GM12892 (cell line): ENCODE measurements around the gene ZNF805.
"Not testable (repeated sequence)": the region's sequence is repeated elsewhere in the genome, so short reads cannot be mapped to it uniquely, and the experiment has no call there.

Experiments
- DNase-seq: peaks from one replicate; pipeline ENCODE4 v3.0.0; 2011; ENCODE audit not compliant: insufficient read length
- FAIRE-seq: peaks from 2 replicates; lab custom pipeline; 2011; peaks lifted over from hg19 to GRCh38; lab: Jason Lieb, UNC
- POLR2A ChIP-seq: IDR thresholded peaks from 2 replicates; pipeline ENCODE4 v1.6.1; 2011; ENCODE audit warnings: low read depth, low read length, control low read depth
- POLR2AphosphoS5 ChIP-seq: IDR thresholded peaks from 2 replicates; pipeline ENCODE4 v1.6.1; 2011; ENCODE audit warnings: low read depth, low read length, control low read depth
- TAF1 ChIP-seq: IDR thresholded peaks from 2 replicates; pipeline ENCODE4 v1.6.1; 2011; ENCODE audit warnings: low read depth, mild to moderate bottlenecking, control low read depth, low read length, borderline replicate concordance

ZNF805 gene

DNA sequence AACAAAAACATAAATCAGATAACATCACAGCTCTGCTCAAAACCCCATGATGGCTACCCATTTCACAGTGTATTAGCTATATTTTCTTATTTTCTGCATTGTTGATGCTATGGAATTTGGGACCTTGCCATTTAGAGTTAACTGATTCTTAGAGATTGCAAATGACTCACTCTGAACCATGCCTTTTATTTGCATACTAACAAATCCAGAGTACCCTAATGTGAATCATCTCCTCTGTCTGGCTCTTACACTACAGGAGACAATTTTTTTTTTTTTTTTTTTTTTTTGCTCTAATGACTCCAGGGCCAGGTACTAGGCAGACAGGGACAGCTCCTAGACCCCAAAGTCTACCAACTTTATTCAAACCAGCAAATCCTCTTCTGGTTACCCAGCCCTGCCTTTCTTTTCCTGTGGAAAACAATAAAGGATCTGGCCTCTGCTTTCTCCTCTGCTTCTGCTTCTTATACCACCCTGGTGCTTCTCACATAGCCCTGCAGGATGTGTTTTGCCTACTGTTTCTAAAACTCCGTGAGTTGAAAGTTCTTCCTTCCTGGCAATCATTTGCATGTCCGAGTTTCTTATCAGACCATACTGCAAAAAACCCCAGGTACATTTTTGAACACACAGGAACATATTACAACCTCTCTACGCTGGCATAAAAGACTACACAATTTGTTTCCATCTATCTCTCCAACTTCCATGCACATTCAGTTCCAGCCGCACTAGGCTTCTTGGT lies 29.3 kb downstream of the ZNF805 start:
- TF ChIP-seq POLR2A = no peak; the same call in 1 of the 2 replicates
- no peak for TF ChIP-seq POLR2AphosphoS5
- TF ChIP-seq TAF1 = no peak
- FAIRE-seq = peak; percentile 92
- no peak for DNase-seq

DNA sequence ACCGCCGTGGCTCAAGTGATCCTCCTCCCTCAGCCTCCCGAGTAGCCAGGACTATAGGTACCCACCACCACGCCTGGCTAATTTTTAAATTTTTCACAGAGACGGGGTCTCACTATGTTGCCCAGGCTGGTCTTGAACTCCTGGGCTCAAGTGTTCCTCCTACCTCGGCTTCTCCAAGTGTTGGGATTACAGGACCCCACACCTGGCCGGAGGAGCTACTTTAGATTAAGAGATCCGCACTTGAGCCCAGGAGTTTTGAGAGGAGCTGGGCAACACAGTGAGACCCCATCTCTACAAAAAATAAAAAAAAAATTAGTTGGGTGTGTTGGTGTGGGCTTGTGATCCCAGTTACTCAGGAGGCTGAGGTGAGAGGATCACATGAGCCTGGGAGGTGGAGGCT lies 30.8 kb downstream of the ZNF805 start:
- no peak for TF ChIP-seq POLR2A
- TF ChIP-seq TAF1 = no peak
- TF ChIP-seq POLR2AphosphoS5 = no peak
- no peak for DNase-seq
- no peak for FAIRE-seq

DNA sequence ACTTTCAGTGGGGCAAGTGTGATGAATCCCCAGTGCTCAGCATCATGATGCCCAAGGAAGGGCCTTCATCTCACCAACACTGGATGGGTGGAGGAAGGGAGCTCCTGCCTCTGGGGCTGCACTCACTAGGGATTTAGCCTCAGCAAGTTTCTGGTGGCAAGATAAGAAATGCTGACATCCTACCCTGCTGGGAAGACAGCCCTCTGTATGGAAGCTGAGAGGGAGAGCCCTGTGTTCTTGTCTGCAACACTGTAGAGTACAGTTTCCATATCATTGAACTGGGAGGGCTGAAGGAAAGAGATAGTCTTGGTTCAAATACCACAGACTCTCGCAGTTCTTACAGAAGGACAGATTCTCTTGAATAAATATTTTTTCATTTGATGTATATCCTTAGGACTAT lies 32.6 kb downstream of the ZNF805 start:
- no peak for DNase-seq
- FAIRE-seq = no peak
- TF ChIP-seq TAF1 (no peak), POLR2AphosphoS5 (no peak), POLR2A (no peak)

DNA sequence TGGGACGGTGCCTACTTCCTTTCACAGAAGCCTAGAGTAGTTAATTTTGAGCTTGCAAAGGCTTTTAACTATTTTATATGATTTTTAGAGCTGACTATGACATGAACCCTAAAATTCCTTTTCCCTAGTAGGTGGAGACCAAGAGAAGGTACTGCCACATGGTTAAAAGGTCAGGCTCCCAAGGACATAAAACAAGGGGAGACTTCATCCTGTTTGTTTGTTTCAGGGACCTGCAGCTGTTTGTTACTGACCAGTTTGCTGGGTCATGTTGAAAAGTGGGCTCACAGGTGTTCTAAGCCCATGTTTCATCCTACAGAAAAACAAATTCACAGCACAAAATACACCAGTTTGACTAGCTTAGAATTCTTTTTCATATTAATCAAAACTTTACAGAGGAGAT lies 36.0 kb downstream of the ZNF805 start:
- FAIRE-seq (no peak), DNase-seq (no peak)
- no peak for TF ChIP-seq POLR2AphosphoS5
- no peak for TF ChIP-seq TAF1
- no peak for TF ChIP-seq POLR2A

DNA sequence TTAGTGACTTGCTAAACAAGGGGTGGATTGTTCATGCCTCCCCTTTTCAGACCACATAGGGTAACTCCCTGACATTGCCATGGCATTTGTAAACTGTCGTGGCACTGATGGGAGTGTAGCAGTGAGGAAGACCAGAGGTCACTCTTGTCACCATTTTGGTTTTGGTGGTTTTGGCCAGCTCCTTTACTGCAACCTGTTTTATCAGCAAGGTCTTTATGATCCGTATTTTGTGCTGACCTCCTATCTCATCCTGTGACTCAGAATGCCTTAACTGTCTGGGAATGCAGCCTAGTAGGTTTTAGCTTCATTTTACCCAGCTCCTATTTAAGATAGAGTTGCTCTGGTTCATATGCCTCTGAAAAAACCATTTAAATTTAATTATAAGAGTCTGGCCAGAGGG lies 38.0 kb downstream of the ZNF805 start:
- not testable (repeated sequence) for FAIRE-seq, DNase-seq

DNA sequence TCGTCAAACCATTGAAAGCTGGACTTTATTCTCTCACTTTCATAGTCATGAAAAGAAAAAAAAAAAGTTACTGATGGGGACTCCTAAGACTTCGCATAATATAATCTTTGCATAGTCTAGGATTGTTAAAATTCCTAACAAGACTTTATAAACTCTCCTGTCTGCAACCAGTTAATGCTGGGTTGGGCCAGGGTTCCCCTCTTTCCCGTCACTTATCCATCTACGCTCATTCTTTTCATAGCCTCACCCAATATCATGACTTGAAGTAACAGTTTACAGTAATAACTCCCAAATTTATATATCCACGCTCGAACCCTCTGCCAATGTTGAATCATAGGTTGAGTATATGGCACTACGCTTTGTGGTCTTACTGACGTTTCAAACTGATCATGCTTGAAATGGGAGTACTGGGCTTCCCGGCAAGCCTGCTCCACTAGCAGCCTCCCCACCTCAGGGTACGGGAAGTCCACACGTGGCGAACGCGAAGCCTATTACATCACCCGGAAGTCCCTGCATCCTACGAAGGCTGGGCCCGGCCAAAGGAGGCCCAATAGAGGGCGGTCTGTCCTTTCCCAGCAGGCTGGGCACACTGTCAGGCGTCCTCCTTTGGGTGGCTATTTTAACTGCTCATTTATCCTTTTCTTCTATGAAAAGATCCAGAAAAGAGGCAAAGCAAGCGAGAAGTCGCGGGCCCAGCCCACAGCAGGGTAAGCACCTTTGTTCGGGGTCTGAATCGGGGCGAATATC lies 39.2 kb downstream of the ZNF805 start:
- no peak for FAIRE-seq
- DNase-seq = peak; percentile 78
- TF ChIP-seq POLR2A (peak; percentile 81; the same call in 1 of the 2 replicates), POLR2AphosphoS5 (peak; percentile 83), TAF1 (peak; percentile 72)

DNA sequence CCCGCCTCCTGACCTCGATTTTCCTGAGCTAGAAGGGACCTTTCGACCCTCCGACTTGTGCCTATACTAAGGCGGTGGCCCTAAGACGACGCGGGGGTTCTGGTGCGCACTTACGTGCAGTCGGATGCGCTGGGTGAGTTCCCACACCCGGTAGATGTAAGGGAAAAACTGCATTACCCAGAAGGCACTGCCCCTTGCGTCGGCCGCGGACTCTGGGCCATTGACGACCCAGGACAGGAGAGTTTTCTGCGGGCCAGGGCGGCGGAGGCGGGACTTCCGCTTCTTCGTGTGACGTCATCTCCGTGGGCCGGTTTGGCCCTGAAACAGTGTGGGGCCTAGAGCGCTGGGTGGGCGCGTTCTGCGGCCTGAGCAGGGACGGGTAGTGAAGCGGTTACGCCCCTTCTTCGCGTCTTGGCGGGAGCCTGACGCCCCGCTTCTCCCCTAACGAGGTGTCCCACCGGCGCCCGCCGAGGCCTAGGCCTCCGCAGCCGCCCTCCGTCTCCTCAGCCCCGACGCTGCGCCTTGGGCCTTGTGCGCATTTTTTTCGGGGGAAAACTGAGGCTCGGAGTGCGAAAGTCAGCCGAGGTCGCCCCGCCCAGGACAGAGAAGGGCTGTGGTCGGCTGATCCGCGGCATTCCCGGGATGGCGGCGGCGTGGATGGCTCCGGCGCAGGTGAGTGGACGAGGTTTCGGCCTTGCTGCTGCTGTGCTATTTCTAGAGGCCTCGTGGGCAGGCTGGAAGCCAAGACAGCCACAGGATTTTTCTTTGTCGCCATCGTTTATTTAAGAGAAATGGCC lies 39.9 kb downstream of the ZNF805 start, which contains the start of gene ZNF460:
TSS of gene ZNF460 (plus strand) at position 321 of the 797 bp plus-strand sequence. CDS start at position 643, 322 bp downstream.
- no peak; the same call in 1 of the 2 replicates for TF ChIP-seq TAF1
- TF ChIP-seq POLR2AphosphoS5 = peak; percentile 70
- TF ChIP-seq POLR2A = peak; percentile 70; the same call in 1 of the 2 replicates
- DNase-seq (peak; percentile 86), FAIRE-seq (peak; percentile 97)

DNA sequence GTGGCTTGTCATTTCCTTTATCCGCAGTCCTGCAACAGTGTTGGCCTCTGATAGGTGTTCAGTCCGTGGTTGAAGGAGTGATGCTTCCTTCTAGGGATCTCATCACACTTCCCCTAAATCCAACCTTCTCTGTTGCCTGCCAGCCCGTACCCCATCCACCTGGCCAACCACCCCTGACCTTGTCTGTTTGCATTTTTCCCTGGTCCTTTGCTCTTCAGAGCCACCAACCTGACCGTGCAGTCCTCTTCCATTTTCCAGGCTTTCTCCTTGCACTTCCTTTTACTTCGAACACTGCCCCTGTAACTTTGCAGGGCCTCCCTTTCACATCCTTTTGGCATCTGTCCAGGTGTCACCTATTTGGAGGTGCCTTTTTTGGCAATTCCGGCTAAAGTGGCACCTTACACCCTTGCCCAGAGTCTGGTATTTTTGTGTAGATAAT lies 40.5 kb downstream of the ZNF805 start:
- TF ChIP-seq POLR2A (no peak), POLR2AphosphoS5 (no peak), TAF1 (no peak)
- DNase-seq (no peak), FAIRE-seq (peak; percentile 60)

DNA sequence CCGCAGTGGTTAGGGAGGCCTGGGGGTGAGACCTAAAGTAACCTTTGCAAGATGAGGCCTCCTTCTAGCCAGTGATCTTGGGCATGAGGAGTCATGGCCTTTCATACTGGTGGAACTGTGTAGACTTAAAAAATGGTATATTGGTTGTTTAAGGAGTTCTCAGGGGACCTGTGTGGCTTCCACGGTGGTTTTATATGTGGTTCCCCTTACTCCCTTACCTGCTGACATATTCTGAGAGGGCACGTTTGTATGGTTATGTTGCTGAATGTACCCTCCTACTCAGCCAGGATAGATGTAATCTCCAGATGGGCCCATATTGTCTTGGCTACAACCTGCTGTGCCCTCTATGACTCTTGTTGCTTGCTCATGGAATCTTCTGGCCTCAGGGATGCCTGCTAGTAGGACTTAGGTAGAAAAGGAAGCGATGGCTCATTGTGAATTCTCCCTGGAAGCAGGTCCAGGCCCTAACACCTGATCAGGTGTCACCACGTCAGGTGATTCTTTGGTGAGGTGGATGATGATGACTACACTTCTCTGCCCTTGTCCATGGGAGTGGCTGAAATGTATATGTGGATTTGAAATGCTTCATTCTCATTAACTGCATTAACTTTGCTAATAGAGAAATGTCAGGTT lies 41.7 kb downstream of the ZNF805 start:
- FAIRE-seq (no peak), DNase-seq (no peak)
- TF ChIP-seq POLR2AphosphoS5 (no peak), POLR2A (0 out of 2 replicates have a peak, but pooled peaks have one; percentile 35)

DNA sequence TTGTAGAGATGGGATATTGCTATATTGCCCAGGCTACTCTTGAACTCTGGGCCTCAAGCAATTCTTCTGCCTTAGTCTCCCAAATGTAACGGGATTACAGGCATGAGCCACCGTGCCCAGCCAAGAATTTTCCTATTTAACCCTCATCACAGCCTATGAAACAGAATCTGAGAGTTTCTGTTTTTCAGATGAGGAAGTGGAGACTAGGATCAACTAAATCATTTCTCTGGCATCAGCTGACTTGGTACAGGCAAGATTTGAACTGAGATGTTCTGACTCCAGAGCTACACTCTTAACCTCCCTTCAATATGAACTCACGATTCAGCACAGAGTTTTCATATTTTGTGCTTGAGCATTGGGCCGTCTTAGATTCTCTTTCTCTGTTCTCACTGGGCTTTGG lies 47.9 kb downstream of the ZNF805 start:
- FAIRE-seq = no peak
- TF ChIP-seq TAF1 (no peak), POLR2AphosphoS5 (no peak), POLR2A (no peak)
- no peak for DNase-seq

DNA sequence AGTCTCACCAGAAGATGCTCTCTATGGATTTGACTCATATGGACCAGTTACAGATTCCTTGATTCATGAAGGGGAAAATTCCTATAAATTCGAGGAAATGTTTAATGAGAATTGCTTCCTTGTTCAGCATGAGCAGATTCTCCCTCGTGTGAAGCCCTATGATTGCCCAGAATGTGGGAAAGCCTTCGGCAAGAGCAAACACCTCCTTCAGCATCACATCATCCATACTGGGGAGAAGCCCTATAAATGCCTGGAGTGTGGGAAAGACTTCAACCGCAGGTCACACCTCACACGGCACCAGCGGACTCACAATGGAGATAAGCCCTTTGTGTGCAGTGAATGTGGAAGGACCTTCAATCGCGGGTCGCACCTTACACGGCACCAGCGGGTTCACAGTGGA lies 50.5 kb downstream of the ZNF805 start:
- FAIRE-seq = no peak

DNA sequence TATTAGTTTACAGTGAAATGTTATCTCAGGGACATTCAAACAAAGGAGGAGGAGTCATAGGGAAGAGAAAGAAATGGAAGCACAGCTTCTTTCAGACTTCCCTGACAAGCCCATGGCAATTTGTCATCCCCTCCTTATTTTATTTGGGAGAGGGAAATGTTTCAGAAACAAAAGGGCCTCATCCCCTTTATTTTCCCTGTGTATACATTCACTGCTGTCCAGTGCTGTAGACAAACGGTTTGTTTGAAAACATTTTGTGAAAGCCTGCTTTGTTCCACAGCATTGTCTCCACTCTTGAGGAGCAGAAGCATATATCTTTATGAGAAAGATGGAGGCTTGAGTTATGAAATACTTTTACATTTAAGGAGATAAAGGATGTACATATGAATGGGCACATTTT lies 52.1 kb downstream of the ZNF805 start:
- FAIRE-seq = no peak
- TF ChIP-seq POLR2A (no peak), TAF1 (no peak), POLR2AphosphoS5 (no peak)
- no peak for DNase-seq

More for the DNA sequence above, 50.5 kb downstream of the ZNF805 start:
- TF ChIP-seq POLR2AphosphoS5 (no peak), POLR2A (no peak), TAF1 (no peak)
- no peak for DNase-seq

DNA sequence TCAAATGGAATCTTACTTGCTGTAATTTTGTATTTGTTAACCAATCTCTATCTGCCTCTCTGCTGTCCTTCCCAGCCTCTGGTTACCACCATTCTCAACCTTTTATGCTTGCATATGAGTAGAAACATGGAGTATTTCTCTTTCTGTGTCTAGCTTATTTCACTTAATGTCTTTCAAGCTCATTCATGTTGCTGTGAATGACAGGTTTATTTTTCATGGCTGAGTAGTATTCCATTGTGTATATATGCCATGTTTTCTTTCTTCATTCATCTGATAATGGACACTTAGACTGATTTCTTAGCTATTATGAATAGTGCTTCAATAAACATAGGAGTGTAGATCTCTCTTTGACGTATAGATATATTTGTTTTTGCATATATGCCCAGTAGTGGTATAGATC lies 53.3 kb downstream of the ZNF805 start:
- TF ChIP-seq POLR2A = no peak
- TF ChIP-seq TAF1 = no peak
- TF ChIP-seq POLR2AphosphoS5 = no peak
- FAIRE-seq (no peak), DNase-seq (no peak)
